ENCODE results near the gene ACADVL. TPM values are rescaled to one million over a fixed set of nuclear protein-coding genes. Genes with fewer than 3 reads are reported as not detected.
A peak's percentile ranks its signal among the peaks of the same experiment; 100 is the strongest.

ACADVL gene
- total RNA-seq, 2 donors from 2014 or later = 369 to 471 TPM

DNA sequence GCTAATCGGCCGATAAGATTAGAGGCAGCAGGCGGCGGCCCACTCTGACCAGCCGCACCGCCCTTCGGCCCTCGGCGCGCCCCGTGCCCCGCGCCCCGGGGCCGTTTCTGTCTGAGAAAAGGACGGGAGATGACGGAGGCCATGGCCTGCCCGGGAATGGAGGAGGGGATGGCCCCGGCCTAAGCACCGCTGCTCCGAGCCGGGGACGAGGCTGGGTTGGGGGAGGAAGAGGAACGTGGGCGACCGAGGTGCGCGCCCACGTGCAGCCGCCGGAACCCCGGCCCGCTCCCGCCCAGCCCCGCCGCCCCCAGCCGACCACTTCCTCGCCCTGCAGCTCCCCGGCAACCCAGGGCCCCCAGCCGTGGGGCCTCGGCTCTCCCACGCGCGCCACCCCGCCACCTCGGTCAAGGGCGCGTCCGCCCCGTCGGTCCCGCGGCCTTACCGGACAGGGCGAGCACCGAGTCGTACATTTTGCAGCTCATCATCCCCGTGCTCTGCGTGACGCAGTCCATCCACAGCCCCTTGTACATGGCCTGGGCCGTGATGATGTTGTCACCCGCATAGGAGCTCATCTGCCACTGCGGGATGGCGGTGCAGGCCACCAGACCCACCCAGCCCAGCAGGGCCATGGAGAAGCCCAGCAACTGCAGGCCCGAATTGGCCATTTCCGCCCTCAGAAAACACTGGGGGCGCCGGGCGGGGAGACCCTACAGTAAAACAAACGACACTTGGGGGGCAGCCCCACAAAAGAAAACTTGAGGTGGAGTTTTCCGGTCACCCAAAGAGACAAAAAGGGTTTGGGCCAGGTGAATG lies 41.8 kb downstream of the ACADVL start:
- peak overlapping the region; percentile 75 for H3K4me3 ChIP-seq
- peak; percentile 1 for ATAC-seq (ENCODE audit: insufficient number of reproducible peaks, low FRiP score, low read depth)
- H3K9me3 ChIP-seq = no peaks in the 10 kb centered on the region
- peaks cover 12% of the 10 kb centered on the region for H3K27me3 ChIP-seq (replicated peaks; ENCODE audit: insufficient read depth)
- no peak for DNase-seq (ENCODE audit: low spot score)
- peaks cover 15% of the 10 kb centered on the region for H3K36me3 ChIP-seq
- H3K27ac ChIP-seq = no peak overlapping the region
- no peak for TF ChIP-seq CTCF (IDR thresholded peaks at IDR 0.05)
- peaks cover 11 to 25% of the 10 kb centered on the region in 2 donors for H3K4me1 ChIP-seq (ENCODE audit: control insufficient read depth in 1 of 2, low read depth in 2 of 2)

- peaks cover 11 to 25% of the 10 kb centered on the region in 2 donors for H3K4me1 ChIP-seq (ENCODE audit: control insufficient read depth in 1 of 2, low read depth in 2 of 2)
- ATAC-seq (ENCODE audit: insufficient number of reproducible peaks, low FRiP score, low read depth) (no peak), DNase-seq (ENCODE audit: low spot score) (no peak)
- no peaks in the 10 kb centered on the region for H3K9me3 ChIP-seq
- peak within 1 kb of the TSS in 1 of 2 donors; percentile 3 for H3K27ac ChIP-seq
- no peak for TF ChIP-seq CTCF (IDR thresholded peaks at IDR 0.05)
- H3K4me3 ChIP-seq = peak within 1 kb of the TSS; percentile 75
- H3K27me3 ChIP-seq (replicated peaks; ENCODE audit: insufficient read depth) = peaks cover 12% of the 10 kb centered on the region
- H3K36me3 ChIP-seq = peaks cover 14% of the 10 kb centered on the region
These were observed 42.6 kb downstream of the ACADVL start, which contains the start of gene CLDN7 for GRCh38 chr17:7262192-7262934. CLDN7 (minus strand) TSS chr17:7262478; CDS start chr17:7262043, 435 bp downstream.

DNA sequence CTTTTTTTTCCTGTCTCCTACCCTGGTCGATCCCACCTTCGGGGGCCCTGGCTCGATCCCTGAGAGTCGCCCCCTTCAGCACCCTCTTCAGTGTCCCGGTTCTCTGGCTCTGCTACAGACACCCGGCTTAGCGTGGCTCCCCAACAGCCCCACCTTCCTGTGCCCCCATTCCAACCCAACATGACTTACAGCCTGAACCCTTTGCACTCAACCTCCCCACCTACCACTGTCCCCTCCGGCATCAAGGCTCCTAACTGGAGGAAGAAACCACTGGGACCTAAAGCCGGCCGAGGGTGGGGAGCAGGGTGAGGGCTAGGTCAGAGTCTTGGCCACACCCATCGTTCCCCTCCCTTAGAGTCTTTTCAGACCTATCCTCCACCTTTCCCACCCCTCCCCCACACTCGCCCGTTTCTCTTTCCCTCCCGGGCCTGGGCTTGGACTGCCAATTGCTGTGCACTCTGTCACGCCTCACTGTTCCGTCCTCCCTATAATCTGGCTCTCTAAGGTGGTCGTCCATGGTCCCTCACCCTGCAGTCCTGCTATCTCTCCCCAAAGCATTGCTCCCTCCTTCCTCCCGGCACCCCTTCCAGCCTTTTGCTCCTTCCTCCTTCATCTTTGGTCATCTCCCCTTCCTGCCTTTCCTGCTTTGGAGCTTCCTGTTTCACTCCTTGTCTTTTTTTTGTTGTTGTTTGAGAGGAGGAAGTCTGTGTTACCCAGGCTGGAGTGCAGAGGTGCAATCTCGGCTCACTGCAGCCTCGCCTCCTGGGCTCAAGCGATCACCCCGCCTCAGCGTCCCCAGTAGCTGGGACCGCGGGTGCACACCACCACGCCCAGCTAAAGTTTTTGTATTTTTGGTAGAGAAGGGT lies 43.4 kb downstream of the ACADVL start:
- peaks cover 11 to 25% of the 10 kb centered on the region in 2 donors for H3K4me1 ChIP-seq (ENCODE audit: control insufficient read depth in 1 of 2, low read depth in 2 of 2)
- no peak for DNase-seq (ENCODE audit: low spot score)
- H3K36me3 ChIP-seq = peaks cover 8% of the 10 kb centered on the region
- H3K9me3 ChIP-seq = no peaks in the 10 kb centered on the region
- H3K27me3 ChIP-seq (replicated peaks; ENCODE audit: insufficient read depth) = peaks cover 12% of the 10 kb centered on the region
- no peak for TF ChIP-seq CTCF (IDR thresholded peaks at IDR 0.05)
- peak overlapping the region; percentile 75 for H3K4me3 ChIP-seq
- ATAC-seq (ENCODE audit: insufficient number of reproducible peaks, low FRiP score, low read depth) = no peak
- peak overlapping the region in 1 of 2 donors; percentile 3 for H3K27ac ChIP-seq

- H3K9me3 ChIP-seq = no peaks in the 10 kb centered on the region
- no peak for TF ChIP-seq CTCF (IDR thresholded peaks at IDR 0.05)
- H3K27me3 ChIP-seq (replicated peaks; ENCODE audit: insufficient read depth) = peaks cover 12% of the 10 kb centered on the region
- DNase-seq (ENCODE audit: low spot score) (no peak), ATAC-seq (ENCODE audit: insufficient number of reproducible peaks, low FRiP score, low read depth) (no peak)
- no peak overlapping the region for H3K27ac ChIP-seq
- H3K4me3 ChIP-seq = peak overlapping the region; percentile 75
- peaks cover 11 to 25% of the 10 kb centered on the region in 2 donors for H3K4me1 ChIP-seq (ENCODE audit: control insufficient read depth in 1 of 2, low read depth in 2 of 2)
- peaks cover 7% of the 10 kb centered on the region for H3K36me3 ChIP-seq
These were observed 44.0 kb downstream of the ACADVL start for GRCh38 chr17:7263801-7264078.
